Activated CD4-positive, alpha-beta memory T cell treated with anti-CD3 and anti-CD28 coated beads, Interleukin-2, amount 10 ng/mL, durations not matched to agents 7 days and 5 days (primary cell): Measurements from ENCODE around the gene SEMA4D. TPM values are rescaled to one million over a fixed set of nuclear protein-coding genes. Genes with fewer than 3 reads are reported as not detected.
"Not testable (repeated sequence)": the region's sequence is repeated elsewhere in the genome, so short reads cannot be mapped to it uniquely, and the experiment has no call there.

Experiments
- CTCF ChIA-PET: fragments of 350-600 bp; sonication (Branson Sonifier 250); formaldehyde crosslinking; loops from one replicate; lab custom pipeline; 2021; ENCODE audit warnings: antibody characterized with exemption, inconsistent platforms; lab: Charles Lee
- POLR2A ChIA-PET: fragments of 350-600 bp; sonication (Branson Sonifier 250); formaldehyde crosslinking; loops from one replicate; lab custom pipeline; 2021; ENCODE audit warnings: antibody characterized with exemption; lab: Charles Lee
- DNase-seq: peaks from one replicate; pipeline ENCODE4 v3.0.0-alpha.2; 2020
- H3K27ac Mint-ChIP-seq: one replicate; pipeline ENCODE4 v1.8.0; 2021; ENCODE audit warnings: mild to moderate bottlenecking, mixed read lengths
- H3K27me3 Mint-ChIP-seq: one replicate; pipeline ENCODE4 v1.8.0; 2021; ENCODE audit warnings: mixed read lengths
- H3K36me3 Mint-ChIP-seq: one replicate; pipeline ENCODE4 v1.8.0; 2021; ENCODE audit warnings: low read depth, mixed read lengths
- H3K4me1 Mint-ChIP-seq: one replicate; pipeline ENCODE4 v1.8.0; 2021; ENCODE audit warnings: mixed read lengths
- H3K4me3 Mint-ChIP-seq: one replicate; pipeline ENCODE4 v1.8.0; 2021; ENCODE audit warnings: mild to moderate bottlenecking, mixed read lengths
- H3K9me3 Mint-ChIP-seq: one replicate; pipeline ENCODE4 v1.8.0; 2021; ENCODE audit warnings: mixed read lengths
- total RNA-seq, 2 experiments: library from RNA; stranded (reverse); gene quantifications; one replicate each; pipeline ENCODE4 v1.2.3, GENCODE V29; 2021

The SEMA4D gene
- total RNA-seq, 2 experiments from 2014 or later = 339 to 350 TPM

GRCh38 chr9:89478821-89479668 is 18.9 kb downstream of the SEMA4D start:
- Mint-ChIP-seq H3K27ac (peak overlapping the region; percentile 87), H3K4me1 (peaks cover 90% of the 10 kb centered on the region), H3K27me3 (no peaks in the 10 kb centered on the region), H3K9me3 (peaks cover 1% of the 10 kb centered on the region), H3K4me3 (peak overlapping the region; percentile 60), H3K36me3 (peaks cover 86% of the 10 kb centered on the region)
- DNase-seq = no peak
- ChIA-PET POLR2A (interaction anchor here (0.8 to 2.7 kb wide), 18 partner anchors 8 to 167 kb away, joined by 3 to 14 read pairs (median 4); no protein-coding TSS in a partner anchor), CTCF (interaction anchor here (1.0 to 2.4 kb wide), 3 partner anchors 9 to 70 kb away, joined by 4 to 31 read pairs (median 4); no protein-coding TSS in a partner anchor)

GRCh38 chr9:89477811-89478630 is 19.9 kb downstream of the SEMA4D start:
- Mint-ChIP-seq H3K9me3 (peaks cover 1% of the 10 kb centered on the region), H3K27ac (peak overlapping the region; percentile 87), H3K36me3 (peaks cover 87% of the 10 kb centered on the region), H3K4me3 (peak overlapping the region; percentile 60), H3K4me1 (peaks cover 88% of the 10 kb centered on the region), H3K27me3 (no peaks in the 10 kb centered on the region)
- CTCF ChIA-PET = interaction anchor here (1.0 to 2.4 kb wide), 3 partner anchors 8 to 71 kb away, joined by 4 to 31 read pairs (median 4); no protein-coding TSS in a partner anchor
- DNase-seq = peak; percentile 66
- POLR2A ChIA-PET = interaction anchor here (0.6 to 2.7 kb wide), 18 partner anchors 8 to 166 kb away, joined by 3 to 14 read pairs (median 4); no protein-coding TSS in a partner anchor

- H3K4me1 Mint-ChIP-seq = peaks cover 88% of the 10 kb centered on the region
- peaks cover 88% of the 10 kb centered on the region for H3K36me3 Mint-ChIP-seq
- DNase-seq = no peak
- ChIA-PET POLR2A (interaction anchor here (1.0 to 2.7 kb wide), 8 partner anchors 8 to 71 kb away, joined by 3 to 11 read pairs (median 5); no protein-coding TSS in a partner anchor), CTCF (interaction anchor here (2.4 kb wide), 1 partner anchor 71 kb away, joined by 31 read pairs; no protein-coding TSS in a partner anchor)
- peak overlapping the region; percentile 60 for H3K4me3 Mint-ChIP-seq
- H3K9me3 Mint-ChIP-seq = peaks cover 1% of the 10 kb centered on the region
- no peaks in the 10 kb centered on the region for H3K27me3 Mint-ChIP-seq
- peak overlapping the region; percentile 87 for H3K27ac Mint-ChIP-seq
These were observed 20.5 kb downstream of the SEMA4D start for GRCh38 chr9:89477384-89477783.

- Mint-ChIP-seq H3K4me3 (no peak overlapping the region), H3K27ac (peak overlapping the region; percentile 87), H3K36me3 (peaks cover 86% of the 10 kb centered on the region), H3K27me3 (no peaks in the 10 kb centered on the region), H3K4me1 (peaks cover 86% of the 10 kb centered on the region), H3K9me3 (peaks cover 1% of the 10 kb centered on the region)
- POLR2A ChIA-PET = interaction anchor here (0.9 to 1.1 kb wide), 2 partner anchors 51 to 60 kb away, joined by 3 read pairs; no protein-coding TSS in a partner anchor
- no peak for DNase-seq
- CTCF ChIA-PET = interaction anchor here (0.6 to 1.0 kb wide), 2 partner anchors 72 to 491 kb away, joined by 3 read pairs; no protein-coding TSS in a partner anchor
These were observed 21.4 kb downstream of the SEMA4D start for GRCh38 chr9:89476546-89476945.

- DNase-seq = no peak
These were observed 21.9 kb downstream of the SEMA4D start for GRCh38 chr9:89475891-89476440.

GRCh38 chr9:89474939-89475338 is 23.0 kb downstream of the SEMA4D start:
- Mint-ChIP-seq H3K27ac (no peak overlapping the region), H3K9me3 (peaks cover 1% of the 10 kb centered on the region), H3K4me1 (peaks cover 91% of the 10 kb centered on the region), H3K36me3 (peaks cover 84% of the 10 kb centered on the region), H3K27me3 (no peaks in the 10 kb centered on the region), H3K4me3 (no peak overlapping the region)
- no peak for DNase-seq
- ChIA-PET POLR2A (interaction anchor here (0.7 to 1.7 kb wide), 6 partner anchors 10 to 163 kb away, joined by 3 to 6 read pairs (median 4); no protein-coding TSS in a partner anchor), CTCF (no interaction called here)

More at GRCh38 chr9:89475891-89476440, 21.9 kb downstream of the SEMA4D start:
- Mint-ChIP-seq H3K4me3 (no peak overlapping the region), H3K4me1 (peaks cover 85% of the 10 kb centered on the region), H3K27ac (peak overlapping the region; percentile 87), H3K36me3 (peaks cover 82% of the 10 kb centered on the region), H3K27me3 (no peaks in the 10 kb centered on the region), H3K9me3 (peaks cover 1% of the 10 kb centered on the region)
- POLR2A ChIA-PET = interaction anchor here (0.6 to 1.7 kb wide), 4 partner anchors 11 to 60 kb away, joined by 3 to 6 read pairs (median 3); no protein-coding TSS in a partner anchor
- CTCF ChIA-PET = interaction anchor here (1.0 kb wide), 1 partner anchor 73 kb away, joined by 3 read pairs; no protein-coding TSS in a partner anchor

- peak overlapping the region; percentile 57 for H3K27ac Mint-ChIP-seq
- peaks cover 84% of the 10 kb centered on the region for H3K36me3 Mint-ChIP-seq
- ChIA-PET CTCF (interaction anchor here (0.6 kb wide), 1 partner anchor 850 kb away, joined by 6 read pairs; no protein-coding TSS in a partner anchor), POLR2A (interaction anchor here (0.7 to 1.4 kb wide), 6 partner anchors 16 to 162 kb away, joined by 3 to 4 read pairs (median 3); no protein-coding TSS in a partner anchor)
- peaks cover 91% of the 10 kb centered on the region for H3K4me1 Mint-ChIP-seq
- no peak for DNase-seq
- no peaks in the 10 kb centered on the region for H3K27me3 Mint-ChIP-seq
- H3K9me3 Mint-ChIP-seq = peaks cover under 1% of the 10 kb centered on the region
- no peak overlapping the region for H3K4me3 Mint-ChIP-seq
These were observed 24.0 kb downstream of the SEMA4D start for GRCh38 chr9:89473762-89474469.

GRCh38 chr9:89471796-89472320 is 26.1 kb downstream of the SEMA4D start:
- H3K27me3 Mint-ChIP-seq, DNase-seq, H3K4me3 Mint-ChIP-seq, H3K9me3 Mint-ChIP-seq: not testable (repeated sequence)
- peaks cover 91% of the 10 kb centered on the region for H3K4me1 Mint-ChIP-seq
- H3K27ac Mint-ChIP-seq = peak overlapping the region; percentile 45
- H3K36me3 Mint-ChIP-seq = peaks cover 80% of the 10 kb centered on the region
- ChIA-PET POLR2A (interaction anchor here (0.7 to 1.8 kb wide), 6 partner anchors 9 to 78 kb away, joined by 3 to 6 read pairs (median 4); no protein-coding TSS in a partner anchor), CTCF (interaction anchor here (1.3 to 4.1 kb wide), 2 partner anchors 43 to 77 kb away, joined by 3 to 27 read pairs; no protein-coding TSS in a partner anchor)

- Mint-ChIP-seq H3K9me3 (no peaks in the 10 kb centered on the region), H3K4me1 (peaks cover 91% of the 10 kb centered on the region), H3K36me3 (peaks cover 80% of the 10 kb centered on the region), H3K4me3 (no peak overlapping the region), H3K27me3 (no peaks in the 10 kb centered on the region), H3K27ac (no peak overlapping the region)
- ChIA-PET CTCF (interaction anchor here (1.0 to 4.1 kb wide), 3 partner anchors 8 to 77 kb away, joined by 3 to 27 read pairs (median 4); no protein-coding TSS in a partner anchor), POLR2A (interaction anchor here (0.7 to 1.8 kb wide), 5 partner anchors 9 to 78 kb away, joined by 3 to 6 read pairs (median 4); no protein-coding TSS in a partner anchor)
- DNase-seq = no peak
These were observed 26.5 kb downstream of the SEMA4D start for GRCh38 chr9:89471390-89471789.

- DNase-seq = no peak
- Mint-ChIP-seq H3K27ac (peak overlapping the region; percentile 64), H3K4me1 (peaks cover 91% of the 10 kb centered on the region), H3K27me3 (no peaks in the 10 kb centered on the region), H3K9me3 (no peaks in the 10 kb centered on the region), H3K36me3 (peaks cover 80% of the 10 kb centered on the region), H3K4me3 (peak overlapping the region; percentile 37)
- CTCF ChIA-PET = interaction anchor here (0.7 to 4.1 kb wide), 8 partner anchors 9 to 78 kb away, joined by 3 to 27 read pairs (median 3); no protein-coding TSS in a partner anchor
- POLR2A ChIA-PET = interaction anchor here (0.7 to 1.9 kb wide), 11 partner anchors 8 to 67 kb away, joined by 3 to 13 read pairs (median 4); no protein-coding TSS in a partner anchor
These were observed 27.6 kb downstream of the SEMA4D start for GRCh38 chr9:89470224-89470839.
